HepG2 (cell line): Measurements from ENCODE around the gene SETD7. TPM values are rescaled to one million over a fixed set of nuclear protein-coding genes. Genes with fewer than 3 reads are reported as not detected.

Experiments
- AHR ChIP-seq: IDR thresholded peaks from 2 replicates; pipeline ENCODE4 v1.6.1; 2018; ENCODE audit warnings: missing genetic modification reagents, missing compliant biosample characterization
- ARID2 ChIP-seq: sonication (generic); formaldehyde crosslinking; IDR thresholded peaks from 2 replicates; pipeline ENCODE4 v1.8.1; 2022; ENCODE audit warnings: mild to moderate bottlenecking, missing genetic modification reagents, borderline replicate concordance
- CSRNP1 ChIP-seq: sonication (generic); formaldehyde crosslinking; IDR thresholded peaks from 2 replicates; pipeline ENCODE4 v1.8.1; 2023; ENCODE audit warnings: mild to moderate bottlenecking, missing genetic modification reagents
- EED ChIP-seq: sonication (generic); formaldehyde crosslinking; IDR thresholded peaks from 2 replicates; pipeline ENCODE4 v1.5.0; 2020; ENCODE audit warnings: mild to moderate bottlenecking, missing genetic modification reagents
- GPN1 ChIP-seq: sonication (generic); formaldehyde crosslinking; IDR thresholded peaks from 2 replicates; pipeline ENCODE4 v1.5.1; 2020; ENCODE audit warnings: missing genetic modification reagents, borderline replicate concordance
- KAT8 ChIP-seq: IDR thresholded peaks from 2 replicates; pipeline ENCODE4 v1.6.1; 2016; ENCODE audit warnings: missing genetic modification reagents, missing compliant biosample characterization
- KLF6 ChIP-seq: IDR thresholded peaks from 2 replicates; pipeline ENCODE4 v1.8.0; 2016; ENCODE audit warnings: missing biosample characterization, missing genetic modification reagents
- MATR3 ChIP-seq: sonication (generic); formaldehyde crosslinking; IDR thresholded peaks from 2 replicates; pipeline ENCODE4 v1.4.0; 2020; ENCODE audit warnings: missing genetic modification reagents
- MXD4 ChIP-seq: IDR thresholded peaks from 2 replicates; pipeline ENCODE4 v1.6.1; 2016; ENCODE audit warnings: mild to moderate bottlenecking, missing biosample characterization, missing genetic modification reagents
- SMYD3 ChIP-seq: sonication (generic); formaldehyde crosslinking; IDR thresholded peaks from 2 replicates; pipeline ENCODE4 v1.8.1; 2023; ENCODE audit warnings: mild to moderate bottlenecking, missing genetic modification reagents
- ZBTB37 ChIP-seq: sonication (generic); formaldehyde crosslinking; IDR thresholded peaks from 2 replicates; pipeline ENCODE4 v1.4.0; 2020; ENCODE audit warnings: mild to moderate bottlenecking, missing genetic modification reagents
- ZFY ChIP-seq: sonication (generic); formaldehyde crosslinking; IDR thresholded peaks from 2 replicates; pipeline ENCODE4 v1.4.0; 2020; ENCODE audit warnings: missing genetic modification reagents
- ZNF17 ChIP-seq: sonication (generic); formaldehyde crosslinking; IDR thresholded peaks from 2 replicates; pipeline ENCODE4 v1.5.0; 2020; ENCODE audit warnings: mild to moderate bottlenecking, missing genetic modification reagents
- ZNF234 ChIP-seq: sonication (generic); formaldehyde crosslinking; conservative IDR thresholded peaks from 2 replicates; pipeline ENCODE4 v1.5.1; 2020; ENCODE audit warnings: mild to moderate bottlenecking, missing genetic modification reagents
- ZNF282 ChIP-seq: fragments of 450-650 bp; IDR thresholded peaks from 2 replicates; pipeline ENCODE4 v1.6.1; 2018; ENCODE audit not compliant: partially characterized antibody
- ZNF431 ChIP-seq: sonication (generic); formaldehyde crosslinking; IDR thresholded peaks from 2 replicates; pipeline ENCODE4 v1.9.0; 2022; ENCODE audit warnings: missing genetic modification reagents, low read depth, mild to moderate bottlenecking, borderline replicate concordance
- ZNF567 ChIP-seq: sonication (generic); formaldehyde crosslinking; IDR thresholded peaks from 2 replicates; pipeline ENCODE4 v1.8.1; 2023; ENCODE audit warnings: mild to moderate bottlenecking, missing genetic modification reagents, borderline replicate concordance
- ZNF629 ChIP-seq: sonication (generic); formaldehyde crosslinking; conservative IDR thresholded peaks from 2 replicates; pipeline ENCODE4 v1.5.0; 2020; ENCODE audit warnings: missing genetic modification reagents
- ZNF746 ChIP-seq: sonication (generic); formaldehyde crosslinking; IDR thresholded peaks from 2 replicates; pipeline ENCODE4 v1.8.0; 2022; ENCODE audit warnings: mild to moderate bottlenecking, missing genetic modification reagents
- ZNF781 ChIP-seq: sonication (generic); formaldehyde crosslinking; IDR thresholded peaks from 2 replicates; pipeline ENCODE4 v1.5.1; 2020; ENCODE audit warnings: borderline replicate concordance, mild to moderate bottlenecking, missing genetic modification reagents; ENCODE audit errors: not compliant biosample characterization
- ZNF792 ChIP-seq: IDR thresholded peaks from 2 replicates; pipeline ENCODE4 v1.6.1; 2016
- ZSCAN5A ChIP-seq: sonication (generic); formaldehyde crosslinking; IDR thresholded peaks from 2 replicates; pipeline ENCODE4 v1.8.0; 2022; ENCODE audit warnings: mild to moderate bottlenecking, missing genetic modification reagents, borderline replicate concordance
- polyA plus RNA-seq, 8 experiments: library from polyadenylated mRNA; depleted of rRNA in 3 of 8; stranded (reverse) in 7 of 8; unstranded in 1 of 8; fragments of >200 nt; fragmentation: Illumina TruSeq in 4 of 8; extraction: Trizol in 4 of 8; gene quantifications; 2 replicates each; pipeline versions ENCODE4 v1.2.1 to v1.2.3, GENCODE V29; 2011 to 2016; ENCODE audit warnings: low read depth in 4 of 8, missing spikeins in 1 of 8, mixed read lengths in 1 of 8; ENCODE audit not compliant: insufficient read depth in 1 of 8
- total RNA-seq, 5 experiments: library from RNA; depleted of rRNA; stranded (reverse); fragments of >200 nt; fragmentation: Illumina TruSeq; extraction: Trizol; gene quantifications; 2 replicates each; pipeline ENCODE4 v1.2.3, GENCODE V29; 2016; ENCODE audit warnings: low read depth in 1 of 5
- TF ChIP-seq, protein P1 (sequence below): sonication (generic); formaldehyde crosslinking; IDR thresholded peaks from 2 replicates; pipeline ENCODE4 v1.8.0; 2022; ENCODE audit warnings: missing genetic modification reagents, low read depth, mild to moderate bottlenecking, borderline replicate concordance
- TF ChIP-seq, protein P2 (sequence below): sonication (generic); formaldehyde crosslinking; IDR thresholded peaks from 2 replicates; pipeline ENCODE4 v1.8.1; 2023; ENCODE audit warnings: mild to moderate bottlenecking, missing genetic modification reagents
- TF ChIP-seq, protein P3 (sequence below): sonication (generic); formaldehyde crosslinking; IDR thresholded peaks from 2 replicates; pipeline ENCODE4 v1.4.0; 2020; ENCODE audit warnings: low read depth, mild to moderate bottlenecking, missing genetic modification reagents

Gene SETD7
- total and polyA plus RNA-seq, 2 of the 13 experiments (the other 11 are each of a cell fraction or from before 2014, with no cell fraction given): 0.08 to 0.22 TPM

GRCh38 chr4:139554893-139555704 is 920 bp downstream of the SETD7 start (continued):
- TF ChIP-seq ARID2 (CRISPR knock-in tag) (no peak), EED (CRISPR knock-in tag) (no peak), ZNF431 (no peak), AHR (CRISPR knock-in tag) (no peak), ZNF792 (CRISPR knock-in tag) (no peak), KLF6 (CRISPR knock-in tag) (no peak), ZNF234 (CRISPR knock-in tag) (no peak), ZNF282 (no peak), CSRNP1 (CRISPR knock-in tag) (no peak), KAT8 (CRISPR knock-in tag) (no peak), MXD4 (CRISPR knock-in tag) (no peak; the same call in 1 of the 2 replicates), ZFY (CRISPR knock-in tag) (0 out of 2 replicates have a peak, but pooled peaks have one; percentile 16), ZNF781 (CRISPR knock-in tag) (no peak), ZBTB37 (no peak), ZNF567 (CRISPR knock-in tag) (no peak), ZNF746 (CRISPR knock-in tag) (no peak), GPN1 (CRISPR knock-in tag) (no peak), ZSCAN5A (no peak), MATR3 (CRISPR knock-in tag) (no peak), ZNF629 (no peak), SMYD3 (no peak), ZNF17 (CRISPR knock-in tag) (no peak)
- TF ChIP-seq, protein P1, sequence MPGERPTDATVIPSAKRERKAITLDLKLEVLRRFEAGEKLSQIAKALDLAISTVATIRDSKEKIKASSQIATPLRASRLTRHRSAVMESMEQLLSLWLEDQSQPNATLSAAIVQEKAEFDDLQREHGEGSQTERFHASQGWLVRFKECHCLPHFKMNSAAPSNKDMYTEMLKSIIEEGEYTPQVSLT (CRISPR knock-in tag): no peak
- TF ChIP-seq, protein P2, sequence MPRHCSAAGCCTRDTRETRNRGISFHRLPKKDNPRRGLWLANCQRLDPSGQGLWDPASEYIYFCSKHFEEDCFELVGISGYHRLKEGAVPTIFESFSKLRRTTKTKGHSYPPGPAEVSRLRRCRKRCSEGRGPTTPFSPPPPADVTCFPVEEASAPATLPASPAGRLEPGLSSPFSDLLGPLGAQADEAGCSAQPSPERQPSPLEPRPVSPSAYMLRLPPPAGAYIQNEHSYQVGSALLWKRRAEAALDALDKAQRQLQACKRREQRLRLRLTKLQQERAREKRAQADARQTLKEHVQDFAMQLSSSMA: no peak
- TF ChIP-seq, protein P3, sequence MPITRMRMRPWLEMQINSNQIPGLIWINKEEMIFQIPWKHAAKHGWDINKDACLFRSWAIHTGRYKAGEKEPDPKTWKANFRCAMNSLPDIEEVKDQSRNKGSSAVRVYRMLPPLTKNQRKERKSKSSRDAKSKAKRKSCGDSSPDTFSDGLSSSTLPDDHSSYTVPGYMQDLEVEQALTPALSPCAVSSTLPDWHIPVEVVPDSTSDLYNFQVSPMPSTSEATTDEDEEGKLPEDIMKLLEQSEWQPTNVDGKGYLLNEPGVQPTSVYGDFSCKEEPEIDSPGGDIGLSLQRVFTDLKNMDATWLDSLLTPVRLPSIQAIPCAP: no peak
